Measurements from ENCODE around the gene TMEM269.
"Not testable (repeated sequence)": the region's sequence is repeated elsewhere in the genome, so short reads cannot be mapped to it uniquely, and the experiment has no call there.

Gene TMEM269

DNA sequence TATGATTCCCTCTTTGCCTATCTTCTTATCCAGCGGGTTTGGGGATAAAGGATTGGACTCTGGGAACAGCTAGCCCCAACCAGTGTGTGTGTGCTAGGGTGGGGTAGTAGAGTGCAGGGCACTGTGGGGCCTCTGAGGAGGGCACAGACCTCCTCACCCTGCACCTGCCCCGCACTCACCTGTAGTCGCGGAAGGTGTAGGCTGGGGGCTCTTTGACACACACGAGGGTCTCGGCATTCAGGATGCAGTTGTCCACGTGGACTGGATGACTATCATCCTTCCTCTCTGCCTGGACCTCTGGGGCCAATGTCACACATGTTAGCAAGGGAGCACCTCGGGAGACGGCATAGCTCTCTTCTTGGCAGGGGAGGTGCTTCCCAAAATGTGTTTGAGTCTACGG lies 36.8 kb upstream of the TMEM269 start:
- DNase-seq = no peak

DNA sequence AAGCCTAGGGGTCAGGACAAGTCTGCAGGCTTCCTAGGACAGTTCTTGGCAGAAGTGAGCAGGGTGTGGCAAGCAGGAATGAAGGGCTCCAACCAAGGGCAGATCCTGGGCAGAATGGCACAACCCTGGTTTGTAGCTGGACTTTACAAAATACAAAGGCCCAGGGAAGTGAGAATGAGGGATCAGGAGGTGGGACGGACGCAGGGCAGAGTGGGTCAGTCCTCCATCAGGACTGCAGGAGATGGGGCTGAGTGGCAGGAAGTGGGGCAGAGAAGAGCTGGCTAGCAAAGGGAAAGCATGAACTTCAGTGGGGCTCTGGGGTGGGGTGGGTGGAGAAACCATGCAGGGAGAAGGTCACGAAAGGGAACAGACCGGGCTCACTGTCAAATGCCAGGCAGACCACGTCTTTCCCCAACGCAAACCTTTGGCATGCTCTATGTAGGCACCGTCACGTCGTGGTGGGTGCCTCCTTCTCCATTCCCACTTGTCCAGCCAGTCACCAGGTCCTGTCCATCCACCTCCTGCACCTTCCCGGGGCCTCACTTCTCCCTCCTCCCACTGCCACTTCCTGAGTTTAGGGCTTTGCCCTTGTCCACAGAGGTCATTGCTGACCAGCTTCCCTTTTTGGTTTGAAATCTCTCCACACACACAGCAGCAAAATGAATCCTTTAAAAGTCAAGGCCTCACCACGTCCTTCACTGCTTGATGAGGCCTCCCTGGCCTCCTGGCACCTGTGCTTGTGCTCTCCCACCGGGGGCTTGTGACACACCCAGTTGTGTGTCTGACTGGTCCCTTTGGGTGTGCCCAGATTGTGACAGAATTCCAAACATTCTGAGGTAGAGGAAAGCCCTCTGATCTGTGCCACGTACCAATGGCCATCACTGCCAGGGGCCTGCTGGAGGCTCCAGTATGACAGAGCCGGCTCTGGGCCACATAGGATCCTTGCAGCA lies 36.1 kb upstream of the TMEM269 start:
- no peak for DNase-seq

DNA sequence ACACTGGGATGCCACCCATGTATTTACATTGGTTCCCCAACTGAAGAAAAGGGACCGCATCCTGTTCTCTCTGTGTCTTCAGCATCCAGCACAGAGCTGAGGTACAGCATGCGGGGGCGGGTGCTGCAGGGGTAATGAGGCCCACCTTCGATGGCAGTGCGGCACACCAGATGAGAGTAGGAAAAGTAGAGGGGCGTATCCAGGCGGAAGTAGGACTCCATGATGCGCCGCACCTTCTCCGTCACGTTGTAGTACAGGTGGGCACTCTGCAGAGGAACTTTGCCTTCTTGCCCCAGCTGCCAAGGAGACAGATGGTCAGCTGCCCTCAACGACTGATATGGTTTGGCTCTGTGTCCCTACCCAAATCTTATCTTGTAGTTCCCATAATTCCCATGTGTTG lies 34.8 kb upstream of the TMEM269 start:
- no peak for DNase-seq

DNA sequence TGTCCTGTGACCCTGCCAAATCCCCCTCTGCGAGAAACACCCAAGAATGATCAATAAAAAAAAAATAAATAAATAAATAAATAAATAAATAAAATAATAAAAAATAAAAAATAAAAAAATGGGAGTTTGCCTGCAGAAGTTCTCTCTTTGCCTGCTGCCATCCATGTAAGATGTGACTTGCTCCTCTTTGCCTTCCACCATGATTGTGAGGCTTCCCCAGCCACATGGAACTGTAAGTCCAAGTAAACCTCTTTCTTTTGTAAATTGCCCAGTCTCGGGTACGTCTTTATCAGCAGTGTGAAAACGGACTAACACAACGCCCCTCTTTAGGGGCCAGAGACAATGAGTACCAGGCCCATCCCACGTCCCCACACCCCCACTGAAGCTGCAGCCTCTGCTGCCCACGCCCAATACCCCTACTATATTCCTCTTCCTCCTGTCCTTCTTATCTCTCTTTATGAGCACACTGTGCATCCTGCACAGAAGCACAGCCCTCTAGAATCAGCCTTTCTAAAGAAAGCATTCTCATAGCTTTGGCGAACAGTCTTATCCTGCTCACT lies 33.2 kb upstream of the TMEM269 start:
- not testable (repeated sequence) for DNase-seq

DNA sequence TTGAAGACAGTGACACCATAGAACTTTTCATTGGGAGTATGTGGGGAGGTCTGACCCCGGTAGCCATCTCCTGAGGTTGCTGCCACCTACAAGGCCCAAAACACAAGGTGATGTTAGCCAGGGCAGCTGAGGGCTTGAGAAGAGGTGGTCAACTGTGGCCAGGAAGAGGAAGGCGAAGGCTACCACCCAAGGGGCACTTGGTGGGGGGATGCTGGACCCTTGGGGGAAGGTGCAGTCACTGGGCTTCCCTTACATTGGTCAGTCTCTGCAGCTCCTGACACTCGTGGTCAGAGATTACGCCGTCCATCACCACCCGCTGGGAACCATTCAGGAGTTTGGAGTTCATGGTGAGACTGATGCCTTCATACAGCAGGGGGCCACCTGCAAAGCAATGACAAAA lies 32.5 kb upstream of the TMEM269 start:
- no peak for DNase-seq

DNA sequence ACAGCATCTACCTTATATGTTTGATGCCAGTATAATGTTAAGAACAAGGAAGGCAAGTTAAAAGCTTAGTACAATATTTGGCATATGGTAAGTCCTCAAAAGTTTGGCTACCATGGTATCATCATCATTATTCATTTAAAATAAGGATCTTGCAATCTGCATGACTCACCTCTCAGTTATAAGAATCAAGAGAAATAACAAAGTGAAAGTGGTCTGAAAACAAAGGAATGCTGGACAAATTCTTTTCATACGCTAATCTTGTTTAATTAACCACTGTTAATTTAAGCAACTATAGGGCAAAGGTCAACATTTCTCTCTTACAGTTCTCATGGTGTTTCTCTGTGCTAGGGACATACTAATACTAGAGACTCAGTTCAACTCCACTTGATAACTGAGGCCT lies 31.7 kb upstream of the TMEM269 start:
- DNase-seq = peak; percentile 45

DNA sequence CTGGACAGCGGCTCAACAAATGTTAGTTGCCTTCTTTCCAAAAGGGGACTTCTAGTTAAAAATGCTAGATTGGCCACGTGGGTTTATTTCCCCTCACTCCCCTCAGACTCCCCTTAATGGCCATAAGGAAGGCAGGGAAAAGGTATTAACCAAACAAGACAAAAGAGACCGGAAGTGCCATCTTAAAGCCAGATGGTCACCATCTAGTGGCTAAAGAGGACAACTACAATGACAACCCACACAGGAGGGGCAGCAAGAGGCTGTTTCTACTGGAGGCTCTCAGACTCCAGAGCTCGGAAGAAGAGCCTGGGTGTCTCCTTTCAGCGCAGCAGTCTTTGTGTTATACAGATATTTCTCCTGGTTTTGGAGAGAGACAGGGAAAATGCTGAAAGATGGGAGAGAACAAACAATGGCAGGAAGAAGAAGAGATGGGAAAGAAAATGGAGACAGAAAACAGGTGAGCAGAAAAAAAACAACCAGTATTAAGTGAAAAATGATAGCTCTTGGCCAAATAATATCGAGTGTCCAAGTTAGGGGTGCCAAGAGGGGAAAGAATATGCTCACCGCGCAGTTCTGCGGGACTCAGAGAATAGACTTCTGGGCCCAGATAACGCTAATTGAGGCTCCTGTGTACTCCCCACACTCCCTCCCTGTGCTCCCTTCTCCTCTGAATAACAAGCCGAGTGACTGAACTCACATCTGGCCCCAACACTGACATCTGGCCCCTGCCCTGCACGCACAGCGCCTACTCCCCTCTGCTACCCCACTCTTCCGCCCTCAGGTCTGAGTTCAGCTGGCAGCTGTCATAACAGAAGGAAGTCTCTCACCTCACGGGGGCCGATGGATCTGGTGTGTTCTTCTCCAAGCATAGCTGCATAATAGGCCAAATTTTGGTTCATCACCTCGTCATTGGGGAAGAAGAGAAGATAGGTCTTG lies 27.6 kb upstream of the TMEM269 start:
- DNase-seq = peak; percentile 61

DNA sequence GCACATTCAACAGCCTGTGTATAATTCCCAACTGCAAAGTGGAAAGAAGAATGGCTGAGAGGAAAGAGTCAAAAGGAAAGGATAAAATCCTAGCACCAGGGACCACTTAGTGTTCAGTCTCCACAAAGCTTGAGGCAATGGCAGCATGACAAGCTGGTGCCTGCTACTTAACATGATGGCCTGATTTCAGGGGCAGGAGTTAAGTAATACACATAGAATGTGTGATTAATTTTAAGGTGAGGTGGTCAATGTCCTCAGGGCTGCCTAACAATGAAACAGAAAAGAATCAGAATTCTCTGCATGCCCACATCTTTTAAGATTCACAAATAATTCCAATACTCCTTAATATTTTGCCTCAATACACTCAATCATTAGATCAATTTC lies 26.9 kb upstream of the TMEM269 start:
- DNase-seq = no peak

DNA sequence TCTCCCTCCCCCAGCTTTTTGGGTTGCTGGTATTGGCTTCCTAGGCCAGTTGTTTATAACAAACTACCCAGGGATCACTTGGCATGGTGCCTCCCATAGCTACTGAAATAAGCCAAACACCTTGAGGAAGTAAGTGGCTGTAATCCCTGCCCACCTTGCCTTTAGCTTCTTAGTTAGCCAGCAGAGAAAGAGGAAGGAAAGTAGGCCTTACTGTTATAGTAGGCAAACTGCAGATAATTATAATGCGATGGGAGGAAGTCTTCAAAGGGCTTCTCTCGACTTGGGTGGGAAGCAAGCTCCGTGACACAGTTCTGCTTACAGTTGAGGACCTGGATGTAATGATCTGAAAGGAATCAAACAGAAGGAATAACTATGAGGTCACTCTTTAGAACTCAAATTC lies 26.1 kb upstream of the TMEM269 start:
- DNase-seq = no peak

DNA sequence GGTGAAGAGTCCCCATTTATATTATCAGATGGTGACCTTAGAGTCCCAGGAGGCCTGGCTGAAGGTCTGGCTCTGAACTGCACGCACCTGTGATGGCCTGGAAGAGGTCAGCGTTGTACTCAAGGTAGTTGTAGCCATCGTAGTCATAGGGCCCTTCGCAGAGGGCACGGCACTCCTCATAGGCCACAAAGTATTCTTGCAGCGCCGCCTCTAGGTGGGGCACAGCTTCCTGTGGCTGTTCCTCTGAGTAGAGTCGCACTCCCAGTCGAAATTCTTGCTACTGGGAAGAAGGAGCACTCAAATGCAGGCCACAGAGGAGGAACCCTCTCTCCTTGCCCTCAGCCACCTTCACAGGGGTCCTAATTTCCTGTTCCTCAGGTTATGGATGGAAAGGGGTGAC lies 25.7 kb upstream of the TMEM269 start:
- DNase-seq = no peak

DNA sequence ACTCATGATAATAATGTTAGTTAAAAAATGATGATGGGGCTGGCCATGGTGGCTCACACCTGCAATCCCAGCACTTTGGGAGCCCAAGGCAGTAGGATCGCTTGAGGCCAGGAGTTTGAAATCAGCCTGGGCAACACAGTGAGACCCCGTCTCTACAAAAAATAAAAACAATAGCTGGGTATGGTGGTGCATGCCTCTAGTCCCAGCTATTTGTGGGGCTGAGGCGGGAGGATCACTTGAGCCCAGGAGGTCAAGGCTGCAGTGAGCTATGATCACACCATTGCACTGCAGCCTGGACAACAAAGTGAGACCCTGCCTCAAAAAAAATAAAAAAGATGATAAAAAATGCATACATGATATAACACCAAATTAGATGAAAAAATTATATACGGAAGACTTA lies 23.2 kb upstream of the TMEM269 start:
- DNase-seq = no peak

DNA sequence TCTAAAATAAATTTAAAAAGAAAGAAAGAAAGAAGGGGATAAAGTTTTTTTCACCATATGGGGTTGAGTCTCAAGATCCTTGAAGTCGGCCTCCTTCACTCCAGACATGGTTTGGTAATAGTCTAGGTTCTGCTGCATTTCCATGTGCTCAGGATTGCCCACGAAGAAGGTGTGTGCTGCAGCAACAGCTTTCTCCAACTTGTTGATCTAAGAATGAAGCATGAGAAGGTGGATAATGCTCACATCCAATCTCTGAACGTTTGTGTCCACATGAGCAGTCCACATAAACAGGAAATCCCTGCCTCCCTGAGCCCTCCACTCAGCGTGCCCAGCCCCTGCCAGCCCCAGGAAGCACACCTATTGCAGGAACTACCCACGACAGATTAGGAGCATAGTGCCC lies 22.5 kb upstream of the TMEM269 start:
- DNase-seq = no peak

DNA sequence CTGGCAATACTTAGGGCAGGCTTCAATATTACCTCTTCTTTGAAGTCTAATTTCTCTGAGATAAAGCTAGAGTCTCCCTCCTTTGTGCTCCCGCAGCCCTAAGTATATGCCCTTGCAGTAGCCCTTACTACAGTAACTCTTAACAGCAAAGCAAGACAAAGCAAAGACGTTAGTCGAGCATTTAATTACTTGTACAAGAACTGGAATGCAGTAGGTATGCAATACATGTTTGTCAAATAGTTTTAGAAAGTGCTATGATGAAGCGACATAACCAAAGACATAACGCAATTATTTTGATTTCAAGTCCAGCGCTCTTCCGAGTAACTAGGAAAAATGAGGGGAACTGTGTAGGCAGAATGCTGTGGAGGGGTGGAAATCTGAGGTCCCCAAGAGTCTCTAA lies 19.5 kb upstream of the TMEM269 start:
- DNase-seq = peak; percentile 32

DNA sequence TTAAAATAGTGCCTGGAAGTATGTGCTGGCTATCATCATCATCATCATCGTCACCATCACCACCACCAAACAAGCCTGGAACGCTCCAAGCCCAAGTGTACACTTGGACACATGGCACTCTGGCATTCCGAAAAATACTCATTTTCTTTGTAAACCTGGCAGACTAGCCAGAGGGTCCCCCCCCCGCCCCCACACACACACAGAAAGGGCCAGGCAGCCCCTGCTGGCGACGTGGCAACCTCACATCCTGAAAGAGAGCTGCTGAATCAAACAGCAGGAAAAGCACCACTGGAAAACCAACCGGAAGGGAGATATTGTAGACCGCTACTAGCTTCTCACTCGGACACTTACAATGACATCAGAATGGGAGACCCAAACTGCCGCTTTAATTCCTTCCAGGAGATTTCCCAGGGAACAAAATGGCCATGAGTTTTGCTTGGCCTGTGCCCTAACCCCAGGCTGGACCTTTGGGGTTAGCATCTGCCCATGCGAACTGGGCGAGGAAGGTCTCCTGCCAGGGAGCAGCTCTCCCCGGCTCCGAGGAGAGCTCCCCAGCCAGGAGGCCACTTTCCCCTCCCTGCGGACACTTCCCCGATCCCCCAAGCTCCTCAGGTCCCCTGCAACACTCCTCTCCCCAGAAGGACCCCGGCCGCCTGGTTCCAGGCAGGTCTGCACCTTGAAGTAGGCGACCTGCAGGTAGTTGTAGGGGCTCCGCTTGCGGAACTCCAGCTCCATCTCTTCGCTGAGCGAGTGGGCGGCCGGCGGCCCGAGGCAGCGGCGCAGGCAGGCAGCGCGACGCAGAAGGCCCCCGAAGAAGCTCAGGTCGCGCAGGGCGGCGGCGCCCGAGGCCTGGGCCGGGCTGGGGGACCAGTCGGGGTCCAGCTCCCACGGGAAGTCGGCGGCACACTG lies 18.7 kb upstream of the TMEM269 start:
- peak; percentile 85 for DNase-seq

DNA sequence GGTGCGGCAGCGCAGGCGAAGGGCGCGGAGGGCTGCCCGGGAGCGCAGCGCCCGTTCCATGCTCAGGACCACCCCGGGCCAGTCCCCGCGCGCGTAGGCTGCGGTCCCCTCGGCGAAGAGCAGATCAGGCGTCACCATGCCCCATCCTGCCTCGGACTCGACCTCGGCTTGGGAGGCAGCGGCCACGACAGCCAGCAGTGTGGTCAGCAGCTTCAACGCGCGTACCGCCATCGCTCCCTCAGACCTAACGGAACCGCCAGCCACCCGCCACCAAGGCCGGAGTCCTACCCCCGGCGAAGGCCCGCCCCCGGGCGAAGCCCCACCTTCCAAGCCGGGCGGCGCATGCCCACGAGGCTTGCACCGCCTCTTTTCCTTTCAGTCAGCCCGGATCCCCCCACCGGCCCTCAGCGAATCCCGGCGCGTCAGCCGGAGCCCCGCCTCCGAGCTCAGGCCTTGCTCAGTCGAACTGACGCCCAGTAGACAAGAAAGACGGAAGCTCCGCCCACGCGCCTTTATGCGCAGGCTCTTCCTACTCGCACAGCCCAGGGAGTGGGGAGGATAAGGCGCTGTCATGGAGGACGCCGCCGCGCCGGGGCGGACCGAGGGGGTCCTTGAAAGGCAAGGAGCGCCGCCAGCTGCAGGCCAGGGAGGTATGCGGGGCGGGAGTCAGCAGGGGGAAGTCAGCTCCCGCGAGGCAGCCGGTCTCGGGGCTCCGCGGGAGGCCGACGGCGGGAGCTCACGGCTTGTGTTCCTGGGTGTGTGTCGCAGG lies 17.9 kb upstream of the TMEM269 start, which contains the start of the genes C1orf50 and P3H1:
Gene C1orf50, plus strand, starts transcription at position 509 of the 769 bp plus-strand sequence. Its CDS starts 63 bp downstream, at position 572.
Gene P3H1, minus strand, starts transcription at position 288 of the 769 bp plus-strand sequence. Its CDS starts 57 bp downstream, at position 231.
- DNase-seq = peak; percentile 99

DNA sequence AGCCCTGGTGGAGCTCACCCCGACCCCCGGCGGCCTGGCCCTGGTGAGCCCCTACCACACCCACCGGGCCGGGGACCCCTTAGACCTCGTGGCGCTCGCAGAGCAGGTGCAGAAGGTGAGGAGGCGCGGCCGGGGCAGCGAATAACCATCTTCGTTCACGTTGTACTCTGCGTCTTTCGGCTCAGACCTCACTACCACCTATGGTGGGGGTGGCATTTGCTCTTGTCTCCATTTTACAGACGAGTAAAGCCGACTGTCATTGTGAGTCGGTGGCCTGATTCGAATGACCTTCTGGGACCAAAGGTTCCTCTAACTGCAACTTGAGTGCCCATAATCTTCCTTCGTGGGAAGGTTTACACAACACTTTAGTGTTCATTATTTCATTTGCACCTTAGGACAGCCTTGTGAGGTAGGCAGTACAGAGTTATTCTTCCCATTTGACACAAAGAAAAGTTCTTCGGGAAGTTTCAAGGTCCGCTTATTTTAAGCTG lies 17.2 kb upstream of the TMEM269 start:
- no peak for DNase-seq

DNA sequence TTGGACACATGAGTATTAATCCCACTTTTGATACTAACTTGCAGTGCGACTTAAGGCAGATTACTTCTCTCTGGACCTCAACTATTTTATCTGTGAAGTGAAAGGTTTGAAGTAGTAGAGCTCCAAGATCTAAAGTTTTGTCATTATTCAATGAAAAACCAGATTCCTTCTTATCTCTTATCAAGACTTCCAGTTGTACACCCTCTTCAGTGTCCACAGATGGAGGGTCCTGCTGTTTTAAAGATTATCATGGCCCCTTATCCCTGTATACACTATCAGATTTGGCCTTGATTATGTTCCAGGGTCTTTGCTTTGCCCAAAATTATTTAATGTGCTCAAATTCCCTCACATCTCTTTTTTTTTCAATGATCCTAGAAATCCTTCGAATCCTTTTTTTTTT lies 16.6 kb upstream of the TMEM269 start:
- no peak for DNase-seq

DNA sequence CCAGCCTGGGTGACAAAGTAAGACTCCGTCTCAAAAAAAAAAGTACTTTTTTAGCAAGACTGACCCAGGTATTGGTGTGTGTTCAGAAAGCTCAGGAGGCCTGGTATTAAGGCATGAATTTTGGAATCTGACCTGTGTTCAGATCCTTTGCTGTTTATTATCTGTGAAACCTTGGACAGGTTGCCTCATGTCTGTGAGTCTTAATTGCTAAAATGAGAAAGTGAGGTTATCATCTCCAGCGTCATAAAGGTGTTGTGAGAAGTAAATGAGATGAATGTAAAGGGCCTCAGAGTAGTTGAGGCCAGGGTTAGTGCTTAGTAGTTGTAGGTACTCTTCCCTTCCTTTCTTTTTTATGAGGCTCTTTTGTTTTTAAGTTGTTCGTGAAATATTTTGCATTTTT lies 15.0 kb upstream of the TMEM269 start:
- DNase-seq = no peak

DNA sequence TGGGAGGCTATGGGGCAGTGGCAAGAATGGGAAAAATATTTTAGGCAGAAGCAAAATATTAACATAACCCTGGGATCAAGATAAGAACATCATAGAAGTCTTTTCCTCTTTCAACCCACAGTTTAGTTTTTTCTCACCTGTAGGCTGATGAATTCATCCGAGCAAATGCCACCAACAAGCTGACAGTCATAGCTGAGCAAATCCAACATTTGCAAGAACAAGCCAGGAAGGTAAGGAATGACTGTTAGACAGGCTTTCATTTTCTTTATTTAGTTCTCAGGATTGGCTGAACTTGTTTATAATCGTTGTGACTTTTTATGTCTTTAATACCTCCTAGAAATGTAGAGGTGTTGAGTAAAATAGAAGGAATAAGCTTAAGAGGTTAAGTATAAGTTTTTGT lies 11.4 kb upstream of the TMEM269 start:
- DNase-seq = no peak

DNA sequence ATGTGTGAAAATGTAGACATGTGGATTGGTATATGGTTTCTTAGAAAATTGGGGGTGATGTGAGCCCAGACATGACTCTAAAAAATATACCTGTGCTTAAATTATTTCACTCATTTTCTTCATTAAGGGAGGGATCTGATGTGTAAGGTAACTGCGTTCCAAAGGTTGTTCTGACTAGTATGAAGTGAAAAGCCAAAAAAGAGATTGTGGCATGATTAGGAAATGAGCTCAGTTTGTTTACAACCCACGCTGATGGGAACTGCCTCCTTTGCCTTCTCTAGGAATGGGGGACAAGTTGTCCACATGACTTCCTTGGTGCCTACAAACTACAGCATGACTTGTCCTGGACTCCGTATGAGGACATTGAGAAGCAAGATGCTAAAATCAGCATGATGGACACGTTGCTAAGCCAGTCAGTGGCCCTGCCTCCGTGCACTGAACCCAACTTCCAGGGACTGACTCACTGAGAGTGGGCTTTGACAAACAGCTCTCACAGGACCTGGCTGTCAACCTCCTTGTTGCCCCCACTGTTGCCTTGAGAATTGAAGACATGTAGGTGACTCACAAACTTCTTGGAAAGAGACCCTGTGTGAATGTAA lies 9.8 kb upstream of the TMEM269 start:
- DNase-seq = no peak

Data from fibroblast of skin of abdomen (primary cell).